ENCODE results near the gene PRSS57. TPM values are rescaled to one million over a fixed set of nuclear protein-coding genes. Genes with fewer than 3 reads are reported as not detected.
"Not testable (repeated sequence)": the region's sequence is repeated elsewhere in the genome, so short reads cannot be mapped to it uniquely, and the experiment has no call there.

PRSS57 gene
- total RNA-seq, 1 experiment from 2014 or later, result not detected

DNA sequence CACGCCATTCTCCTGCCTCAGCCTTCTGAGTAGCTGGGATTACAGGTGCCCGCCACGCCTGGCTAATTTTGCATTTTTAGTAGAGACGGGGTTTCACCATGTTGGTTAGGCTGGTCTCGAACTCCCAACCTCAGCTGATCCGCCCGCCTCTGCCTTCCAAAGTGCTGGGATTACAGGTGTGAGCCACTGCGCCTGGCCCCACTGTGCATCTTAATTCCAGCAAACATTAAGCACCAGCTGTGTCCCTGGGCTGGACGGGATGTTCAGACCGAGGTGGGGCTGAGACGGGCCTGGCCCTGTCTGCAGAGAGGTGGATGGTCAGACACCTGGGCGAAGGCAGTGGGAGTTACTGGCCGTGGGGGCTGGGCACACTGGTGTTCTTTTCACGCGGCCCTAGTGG is 34.3 kb upstream of the PRSS57 start:
- intact Hi-C loops (cut with micrococcal nuclease; ENCODE audit: unreplicated experiment); H3K4me1 ChIP-seq (ENCODE audit: control insufficient read depth, insufficient read depth, low read length); BruUV-seq (replicated peaks); H3K36me3 ChIP-seq (ENCODE audit: control insufficient read depth, insufficient read depth, low read length); H3K27ac ChIP-seq (ENCODE audit: low read length); in situ Hi-C loops (cut with HindIII; ENCODE audit: low pct_unique_long_range_greater_than_20kb, low sequenced_read_pairs); ATAC-seq; H3K4me3 ChIP-seq (ENCODE audit: low read depth in 2 of 2, low read length in 2 of 2); H3K27me3 ChIP-seq (ENCODE audit: control insufficient read depth, insufficient read depth, low read length); H3K9me3 ChIP-seq (ENCODE audit: control insufficient read depth, insufficient read depth, low read depth, low read length); POLR2A ChIA-PET; DNase-seq (ENCODE audit: low read depth, low spot score): not testable (repeated sequence)
- CTCF ChIA-PET, result interaction anchor here (0.8 kb wide), 1 partner anchor 52 kb away, joined by 4 read pairs; no protein-coding TSS in a partner anchor

DNA sequence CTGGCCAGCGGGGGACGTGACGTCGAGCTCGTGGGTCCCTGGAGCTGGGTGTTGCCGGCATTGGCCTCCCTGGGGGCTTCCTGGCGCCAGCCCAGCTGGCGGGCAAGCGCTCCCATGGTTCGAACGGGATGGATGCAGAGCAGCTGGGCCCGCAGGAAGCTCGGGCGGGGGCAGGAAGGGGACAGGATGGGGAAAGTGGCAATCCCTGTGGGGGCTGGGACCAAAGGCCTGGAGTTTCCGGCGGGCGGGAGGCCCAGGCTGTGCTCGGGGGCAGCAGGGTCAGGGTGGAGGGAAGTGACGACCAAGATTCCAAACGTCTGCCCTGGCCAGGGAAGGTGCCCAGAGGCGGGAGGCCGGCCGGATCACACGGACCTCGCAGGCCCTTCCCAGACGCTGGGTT is 32.8 kb upstream of the PRSS57 start:
- BruUV-seq (replicated peaks), result no TSS peak
- in situ Hi-C loops (cut with HindIII; ENCODE audit: low pct_unique_long_range_greater_than_20kb, low sequenced_read_pairs), result no loop called here
- TF ChIP-seq, protein P1, sequence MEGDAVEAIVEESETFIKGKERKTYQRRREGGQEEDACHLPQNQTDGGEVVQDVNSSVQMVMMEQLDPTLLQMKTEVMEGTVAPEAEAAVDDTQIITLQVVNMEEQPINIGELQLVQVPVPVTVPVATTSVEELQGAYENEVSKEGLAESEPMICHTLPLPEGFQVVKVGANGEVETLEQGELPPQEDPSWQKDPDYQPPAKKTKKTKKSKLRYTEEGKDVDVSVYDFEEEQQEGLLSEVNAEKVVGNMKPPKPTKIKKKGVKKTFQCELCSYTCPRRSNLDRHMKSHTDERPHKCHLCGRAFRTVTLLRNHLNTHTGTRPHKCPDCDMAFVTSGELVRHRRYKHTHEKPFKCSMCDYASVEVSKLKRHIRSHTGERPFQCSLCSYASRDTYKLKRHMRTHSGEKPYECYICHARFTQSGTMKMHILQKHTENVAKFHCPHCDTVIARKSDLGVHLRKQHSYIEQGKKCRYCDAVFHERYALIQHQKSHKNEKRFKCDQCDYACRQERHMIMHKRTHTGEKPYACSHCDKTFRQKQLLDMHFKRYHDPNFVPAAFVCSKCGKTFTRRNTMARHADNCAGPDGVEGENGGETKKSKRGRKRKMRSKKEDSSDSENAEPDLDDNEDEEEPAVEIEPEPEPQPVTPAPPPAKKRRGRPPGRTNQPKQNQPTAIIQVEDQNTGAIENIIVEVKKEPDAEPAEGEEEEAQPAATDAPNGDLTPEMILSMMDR (IDR thresholded peaks at IDR 0.05), result no peak
- Histone ChIP-seq H3K9me3 (ENCODE audit: control insufficient read depth, insufficient read depth, low read depth, low read length) (no peaks in the 10 kb centered on the region), H3K4me3 (ENCODE audit: low read depth in 2 of 2, low read length in 2 of 2) (no peak overlapping the region), H3K27ac (ENCODE audit: low read length) (no peak overlapping the region), H3K36me3 (ENCODE audit: control insufficient read depth, insufficient read depth, low read length) (no peaks in the 10 kb centered on the region), H3K4me1 (ENCODE audit: control insufficient read depth, insufficient read depth, low read length) (no peaks in the 10 kb centered on the region; the same call in 1 of the 2 replicates), H3K27me3 (ENCODE audit: control insufficient read depth, insufficient read depth, low read length) (no peaks in the 10 kb centered on the region)
- intact Hi-C loops (cut with micrococcal nuclease; ENCODE audit: unreplicated experiment), result no loop called here
- POLR2A ChIA-PET, result interaction anchor here (0.6 kb wide), 1 partner anchor 23 kb away, joined by 6 read pairs; no protein-coding TSS in a partner anchor
- peak; percentile 35; the same call in 1 of the 2 replicates for ATAC-seq
- no peak for DNase-seq (ENCODE audit: low read depth, low spot score)
- CTCF ChIA-PET, result no interaction called here

DNA sequence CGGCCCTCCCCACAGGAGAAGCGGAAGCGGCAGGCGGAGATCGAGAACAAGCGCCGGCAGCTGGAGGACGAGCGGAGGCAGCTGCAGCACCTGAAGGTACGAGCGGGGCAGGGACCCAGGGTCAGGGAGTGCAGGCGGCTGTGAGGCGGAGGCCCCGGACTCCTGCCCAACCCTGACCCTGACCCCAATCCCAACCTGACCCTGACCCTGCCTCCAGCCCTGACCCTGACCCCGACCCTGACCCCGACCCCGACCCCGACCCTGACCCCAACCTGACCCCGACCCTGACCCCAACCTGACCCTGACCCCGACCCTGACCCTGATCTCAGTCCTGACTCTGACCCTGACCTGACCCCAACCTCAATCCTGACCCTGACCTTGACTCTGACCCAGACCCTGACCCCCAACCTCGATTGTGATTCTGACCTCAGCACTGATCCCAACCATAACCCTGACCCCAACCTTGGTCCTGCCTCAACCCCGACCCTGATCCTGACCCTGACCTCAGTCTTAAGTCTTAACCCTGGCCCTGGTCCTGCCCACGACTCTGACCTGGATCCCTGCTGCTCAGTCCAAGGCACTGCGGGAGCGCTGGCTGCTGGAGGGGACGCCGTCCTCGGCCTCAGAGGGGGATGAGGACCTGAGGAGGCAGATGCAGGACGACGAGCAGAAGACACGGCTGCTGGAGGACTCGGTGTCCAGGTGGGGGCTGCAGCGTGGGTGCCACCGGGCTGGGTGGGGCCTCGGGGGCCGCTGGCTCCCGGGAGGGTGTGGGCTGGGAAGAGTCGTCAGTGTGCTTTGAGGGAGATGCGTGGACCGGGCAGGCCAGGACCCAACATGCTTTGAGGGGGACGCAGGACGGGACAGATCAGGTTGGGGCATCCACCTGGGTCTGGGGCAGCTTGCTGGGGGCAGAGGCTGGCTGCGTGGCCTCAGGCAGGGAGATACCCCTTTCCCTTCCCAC is 32.0 kb upstream of the PRSS57 start:
- Histone ChIP-seq H3K27ac (ENCODE audit: low read length) (no peak overlapping the region), H3K4me1 (ENCODE audit: control insufficient read depth, insufficient read depth, low read length) (no peaks in the 10 kb centered on the region; the same call in 1 of the 2 replicates), H3K27me3 (ENCODE audit: control insufficient read depth, insufficient read depth, low read length) (no peaks in the 10 kb centered on the region), H3K9me3 (ENCODE audit: control insufficient read depth, insufficient read depth, low read depth, low read length) (no peaks in the 10 kb centered on the region), H3K4me3 (ENCODE audit: low read depth in 2 of 2, low read length in 2 of 2) (no peak overlapping the region), H3K36me3 (ENCODE audit: control insufficient read depth, insufficient read depth, low read length) (no peaks in the 10 kb centered on the region)
- no TSS peak for BruUV-seq (replicated peaks)
- intact Hi-C loops (cut with micrococcal nuclease; ENCODE audit: unreplicated experiment) (no loop called here), in situ Hi-C loops (cut with HindIII; ENCODE audit: low pct_unique_long_range_greater_than_20kb, low sequenced_read_pairs) (no loop called here)
- ChIA-PET POLR2A (no interaction called here), CTCF (interaction anchor here (0.6 kb wide), 1 partner anchor 172 kb away, joined by 7 read pairs; no protein-coding TSS in a partner anchor)
- ATAC-seq, result peak; percentile 31; the same call in 1 of the 2 replicates
- TF ChIP-seq, protein P1 (IDR thresholded peaks at IDR 0.05), result no peak
- TF ChIP-seq TCF7L2 (IDR thresholded peaks at IDR 0.05; ENCODE audit: low read depth, low read length) (no peak), SIN3A (IDR thresholded peaks at IDR 0.05; ENCODE audit: borderline replicate concordance, insufficient read depth, low read depth, low read length) (no peak), POLR2AphosphoS5 (IDR thresholded peaks at IDR 0.05; ENCODE audit: low read depth, low read length) (no peak)
- TF ChIP-seq, protein P2, sequence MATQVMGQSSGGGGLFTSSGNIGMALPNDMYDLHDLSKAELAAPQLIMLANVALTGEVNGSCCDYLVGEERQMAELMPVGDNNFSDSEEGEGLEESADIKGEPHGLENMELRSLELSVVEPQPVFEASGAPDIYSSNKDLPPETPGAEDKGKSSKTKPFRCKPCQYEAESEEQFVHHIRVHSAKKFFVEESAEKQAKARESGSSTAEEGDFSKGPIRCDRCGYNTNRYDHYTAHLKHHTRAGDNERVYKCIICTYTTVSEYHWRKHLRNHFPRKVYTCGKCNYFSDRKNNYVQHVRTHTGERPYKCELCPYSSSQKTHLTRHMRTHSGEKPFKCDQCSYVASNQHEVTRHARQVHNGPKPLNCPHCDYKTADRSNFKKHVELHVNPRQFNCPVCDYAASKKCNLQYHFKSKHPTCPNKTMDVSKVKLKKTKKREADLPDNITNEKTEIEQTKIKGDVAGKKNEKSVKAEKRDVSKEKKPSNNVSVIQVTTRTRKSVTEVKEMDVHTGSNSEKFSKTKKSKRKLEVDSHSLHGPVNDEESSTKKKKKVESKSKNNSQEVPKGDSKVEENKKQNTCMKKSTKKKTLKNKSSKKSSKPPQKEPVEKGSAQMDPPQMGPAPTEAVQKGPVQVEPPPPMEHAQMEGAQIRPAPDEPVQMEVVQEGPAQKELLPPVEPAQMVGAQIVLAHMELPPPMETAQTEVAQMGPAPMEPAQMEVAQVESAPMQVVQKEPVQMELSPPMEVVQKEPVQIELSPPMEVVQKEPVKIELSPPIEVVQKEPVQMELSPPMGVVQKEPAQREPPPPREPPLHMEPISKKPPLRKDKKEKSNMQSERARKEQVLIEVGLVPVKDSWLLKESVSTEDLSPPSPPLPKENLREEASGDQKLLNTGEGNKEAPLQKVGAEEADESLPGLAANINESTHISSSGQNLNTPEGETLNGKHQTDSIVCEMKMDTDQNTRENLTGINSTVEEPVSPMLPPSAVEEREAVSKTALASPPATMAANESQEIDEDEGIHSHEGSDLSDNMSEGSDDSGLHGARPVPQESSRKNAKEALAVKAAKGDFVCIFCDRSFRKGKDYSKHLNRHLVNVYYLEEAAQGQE (IDR thresholded peaks at IDR 0.05; ENCODE audit: insufficient read depth in 1 of 2, low read depth in 2 of 2, low read length in 1 of 2), result no peak
- DNase-seq (ENCODE audit: low read depth, low spot score), result no peak

Measured in Panc1 (cell line).